Activated CD8-positive, alpha-beta T cell treated with anti-CD3 and anti-CD28 coated beads, Interleukin-2, amount 10 ng/mL, durations not matched to agents 7 days and 5 days (primary cell): ENCODE results near the gene MTERF2. TPM values are rescaled to one million over a fixed set of nuclear protein-coding genes. Genes with fewer than 3 reads are reported as not detected.

ENCODE experiments used
- ATAC-seq: fragments of 150-1000 bp; cut with Tn5 transposase; one replicate; pipeline ENCODE4 v1.10.0; 2021; ENCODE audit warnings: moderate library complexity
- CTCF ChIA-PET: fragments of 350-600 bp; sonication (Branson Sonifier 250); formaldehyde crosslinking; loops from one replicate; lab custom pipeline; 2021; ENCODE audit warnings: antibody characterized with exemption; lab: Charles Lee
- POLR2A ChIA-PET: fragments of 350-600 bp; sonication (Branson Sonifier 250); formaldehyde crosslinking; loops from one replicate; lab custom pipeline; 2021; ENCODE audit warnings: antibody characterized with exemption; lab: Charles Lee
- DNase-seq: peaks from one replicate; pipeline ENCODE4 v3.0.0-alpha.2; 2020
- H3K27ac Mint-ChIP-seq: one replicate; pipeline ENCODE4 v1.8.0; 2021; ENCODE audit warnings: mild to moderate bottlenecking, mixed read lengths
- H3K27me3 Mint-ChIP-seq: one replicate; pipeline ENCODE4 v1.8.0; 2021; ENCODE audit warnings: low read depth, mixed read lengths
- H3K36me3 Mint-ChIP-seq: one replicate; pipeline ENCODE4 v1.8.0; 2021; ENCODE audit warnings: low read depth, mixed read lengths
- H3K4me1 Mint-ChIP-seq: one replicate; pipeline ENCODE4 v1.8.0; 2021; ENCODE audit warnings: low read depth, mixed read lengths
- H3K4me3 Mint-ChIP-seq: one replicate; pipeline ENCODE4 v1.8.0; 2021; ENCODE audit warnings: mild to moderate bottlenecking, mixed read lengths
- H3K9me3 Mint-ChIP-seq: one replicate; pipeline ENCODE4 v1.8.0; 2022; ENCODE audit warnings: mixed read lengths; ENCODE audit not compliant: insufficient read depth
- total RNA-seq, 2 experiments: library from RNA; stranded (reverse); gene quantifications; one replicate each; pipeline ENCODE4 v1.2.3, GENCODE V29; 2021

The MTERF2 gene
- total RNA-seq, 2 experiments from 2014 or later = 3.8 to 5.0 TPM

GRCh38 chr12:106947461-106947860, 39.5 kb downstream of the MTERF2 start:
- H3K27me3 Mint-ChIP-seq = peaks cover 9% of the 10 kb centered on the region
- no peak for DNase-seq
- H3K4me3 Mint-ChIP-seq = no peak overlapping the region
- POLR2A ChIA-PET = no interaction called here
- no peak overlapping the region for H3K27ac Mint-ChIP-seq
- peaks cover 30% of the 10 kb centered on the region for H3K9me3 Mint-ChIP-seq
- no peak for ATAC-seq
- CTCF ChIA-PET = no interaction called here
- peaks cover 8% of the 10 kb centered on the region for H3K36me3 Mint-ChIP-seq
- H3K4me1 Mint-ChIP-seq = no peaks in the 10 kb centered on the region

- H3K9me3 Mint-ChIP-seq = peaks cover 27% of the 10 kb centered on the region
- ChIA-PET CTCF (no interaction called here), POLR2A (no interaction called here)
- peaks cover under 1% of the 10 kb centered on the region for H3K27me3 Mint-ChIP-seq
- H3K27ac Mint-ChIP-seq = no peak overlapping the region
- H3K4me1 Mint-ChIP-seq = no peaks in the 10 kb centered on the region
- ATAC-seq = no peak
- DNase-seq = no peak
- H3K36me3 Mint-ChIP-seq = peaks cover 5% of the 10 kb centered on the region
- H3K4me3 Mint-ChIP-seq = no peak overlapping the region
Observed at GRCh38 chr12:106945261-106945851, 41.6 kb downstream of the MTERF2 start.

GRCh38 chr12:106942775-106943174, 44.2 kb downstream of the MTERF2 start:
- ChIA-PET CTCF (no interaction called here), POLR2A (no interaction called here)
- Mint-ChIP-seq H3K4me3 (no peak overlapping the region), H3K27ac (no peak overlapping the region), H3K9me3 (peaks cover 7% of the 10 kb centered on the region), H3K4me1 (no peaks in the 10 kb centered on the region), H3K27me3 (peaks cover 2% of the 10 kb centered on the region), H3K36me3 (peaks cover 5% of the 10 kb centered on the region)
- DNase-seq = no peak
- ATAC-seq = no peak

GRCh38 chr12:106941481-106942156, 45.3 kb downstream of the MTERF2 start:
- Mint-ChIP-seq H3K27me3 (peaks cover 7% of the 10 kb centered on the region), H3K4me1 (no peaks in the 10 kb centered on the region), H3K27ac (no peak overlapping the region), H3K4me3 (no peak overlapping the region), H3K9me3 (peaks cover 4% of the 10 kb centered on the region), H3K36me3 (peaks cover 2% of the 10 kb centered on the region)
- DNase-seq (no peak), ATAC-seq (no peak)
- ChIA-PET CTCF (interaction anchor here (1.0 to 1.2 kb wide), 2 partner anchors 12 to 584 kb away, joined by 3 read pairs; partner anchors contain the start of gene POLR3B), POLR2A (no interaction called here)

- ChIA-PET POLR2A (no interaction called here), CTCF (no interaction called here)
- Mint-ChIP-seq H3K9me3 (no peaks in the 10 kb centered on the region), H3K27ac (no peak overlapping the region), H3K36me3 (no peaks in the 10 kb centered on the region), H3K4me1 (no peaks in the 10 kb centered on the region), H3K4me3 (no peak overlapping the region), H3K27me3 (peaks cover 24% of the 10 kb centered on the region)
- DNase-seq (no peak), ATAC-seq (no peak)
Observed at GRCh38 chr12:106934277-106934676, 52.7 kb downstream of the MTERF2 start.

Other genes starting within 250 kb of the MTERF2 start
- 10 to 100 TPM; 15.4 to 18.1 TPM for gene RIC8B, start 212.5 kb downstream of the MTERF2 start, total RNA-seq
- 10 to 100 TPM; 25.8 to 26.7 TPM for gene TMEM263, start 31.2 kb downstream of the MTERF2 start, total RNA-seq
- 10 to 100 TPM; 13.5 to 15.7 TPM for gene CRY1, start 106.4 kb upstream of the MTERF2 start, total RNA-seq